ENCODE measurements around the gene ZNF467.

Gene ZNF467

GRCh38 chr7:149792220-149792595 lies 18.8 kb upstream of the ZNF467 start:
- Histone ChIP-seq H3K4me2 (ENCODE audit: low read depth, low read length) (no peak overlapping the region), H3K36me3 (replicated peaks; ENCODE audit: insufficient read depth, low read length) (no peaks in the 10 kb centered on the region), H2AFZ (ENCODE audit: low read length) (no peak overlapping the region), H3K79me2 (ENCODE audit: low read length) (no peaks in the 10 kb centered on the region), H3K9ac (ENCODE audit: low read length) (no peak overlapping the region), H4K20me1 (ENCODE audit: insufficient read depth, low read length) (no peaks in the 10 kb centered on the region), H3K4me1 (ENCODE audit: low read length) (no peaks in the 10 kb centered on the region), H3F3A (ENCODE audit: insufficient read depth, low read length) (no peaks in the 10 kb centered on the region), H3K9me3 (replicated peaks; ENCODE audit: insufficient read depth, low read length) (no peaks in the 10 kb centered on the region), H3K27ac (ENCODE audit: low read length) (no peak overlapping the region), H3K27me3 (replicated peaks; ENCODE audit: insufficient read depth, low read length) (peaks cover 94% of the 10 kb centered on the region), H3K9me2 (replicated peaks; ENCODE audit: insufficient read depth, low read length) (no peaks in the 10 kb centered on the region), H3K4me3 (ENCODE audit: low read length) (no peak overlapping the region)
- no peak for DNase-seq
- TF ChIP-seq CTCF (IDR thresholded peaks at IDR 0.05; ENCODE audit: low read length) (no peak), EZH2phosphoT487 (IDR thresholded peaks at IDR 0.05; ENCODE audit: low read length) (no peak), EZH2 (optimal IDR thresholded peaks at IDR 0.05; ENCODE audit: low read depth, low read length) (no peak)

DNA sequence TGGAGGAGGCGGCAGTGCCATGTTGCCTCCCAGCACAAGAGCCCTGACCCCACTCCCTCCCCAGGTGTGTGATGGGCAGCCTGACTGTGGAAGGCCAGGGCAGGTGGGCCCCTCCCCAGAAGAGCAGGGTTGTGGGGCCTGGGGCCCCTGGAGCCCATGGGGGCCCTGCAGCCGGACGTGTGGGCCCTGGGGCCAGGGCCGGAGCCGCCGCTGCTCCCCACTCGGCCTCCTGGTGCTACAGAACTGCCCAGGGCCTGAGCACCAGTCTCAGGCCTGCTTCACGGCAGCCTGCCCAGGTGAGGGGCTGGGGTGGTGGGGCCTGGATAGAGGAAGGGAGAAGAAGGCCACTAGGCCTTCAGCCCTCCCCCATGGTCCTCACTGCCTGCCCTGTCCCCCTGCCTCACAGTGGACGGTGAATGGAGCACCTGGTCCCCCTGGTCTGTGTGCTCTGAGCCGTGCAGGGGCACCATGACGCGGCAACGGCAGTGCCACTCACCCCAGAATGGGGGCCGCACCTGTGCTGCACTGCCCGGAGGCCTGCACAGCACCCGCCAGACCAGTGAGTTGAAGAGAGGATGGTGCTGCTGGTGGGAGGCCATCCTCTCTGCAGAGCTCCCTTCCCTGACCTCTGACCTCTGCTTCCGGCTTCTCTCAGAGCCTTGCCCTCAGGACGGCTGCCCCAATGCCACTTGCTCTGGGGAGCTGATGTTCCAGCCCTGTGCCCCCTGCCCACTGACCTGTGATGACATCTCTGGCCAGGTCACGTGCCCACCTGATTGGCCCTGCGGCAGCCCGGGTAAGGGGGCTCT lies 18.2 kb upstream of the ZNF467 start:
- Histone ChIP-seq H2AFZ (ENCODE audit: low read length) (no peak overlapping the region), H3K36me3 (replicated peaks; ENCODE audit: insufficient read depth, low read length) (no peaks in the 10 kb centered on the region), H3F3A (ENCODE audit: insufficient read depth, low read length) (no peaks in the 10 kb centered on the region), H4K20me1 (ENCODE audit: insufficient read depth, low read length) (no peaks in the 10 kb centered on the region), H3K4me1 (ENCODE audit: low read length) (no peaks in the 10 kb centered on the region), H3K9me3 (replicated peaks; ENCODE audit: insufficient read depth, low read length) (no peaks in the 10 kb centered on the region), H3K9me2 (replicated peaks; ENCODE audit: insufficient read depth, low read length) (no peaks in the 10 kb centered on the region), H3K9ac (ENCODE audit: low read length) (no peak overlapping the region), H3K27me3 (replicated peaks; ENCODE audit: insufficient read depth, low read length) (peaks cover 94% of the 10 kb centered on the region), H3K79me2 (ENCODE audit: low read length) (no peaks in the 10 kb centered on the region), H3K4me2 (ENCODE audit: low read depth, low read length) (no peak overlapping the region), H3K4me3 (ENCODE audit: low read length) (no peak overlapping the region), H3K27ac (ENCODE audit: low read length) (no peak overlapping the region)
- DNase-seq = no peak
- TF ChIP-seq CTCF (IDR thresholded peaks at IDR 0.05; ENCODE audit: low read length) (no peak), EZH2 (optimal IDR thresholded peaks at IDR 0.05; ENCODE audit: low read depth, low read length) (no peak), EZH2phosphoT487 (IDR thresholded peaks at IDR 0.05; ENCODE audit: low read length) (no peak)

DNA sequence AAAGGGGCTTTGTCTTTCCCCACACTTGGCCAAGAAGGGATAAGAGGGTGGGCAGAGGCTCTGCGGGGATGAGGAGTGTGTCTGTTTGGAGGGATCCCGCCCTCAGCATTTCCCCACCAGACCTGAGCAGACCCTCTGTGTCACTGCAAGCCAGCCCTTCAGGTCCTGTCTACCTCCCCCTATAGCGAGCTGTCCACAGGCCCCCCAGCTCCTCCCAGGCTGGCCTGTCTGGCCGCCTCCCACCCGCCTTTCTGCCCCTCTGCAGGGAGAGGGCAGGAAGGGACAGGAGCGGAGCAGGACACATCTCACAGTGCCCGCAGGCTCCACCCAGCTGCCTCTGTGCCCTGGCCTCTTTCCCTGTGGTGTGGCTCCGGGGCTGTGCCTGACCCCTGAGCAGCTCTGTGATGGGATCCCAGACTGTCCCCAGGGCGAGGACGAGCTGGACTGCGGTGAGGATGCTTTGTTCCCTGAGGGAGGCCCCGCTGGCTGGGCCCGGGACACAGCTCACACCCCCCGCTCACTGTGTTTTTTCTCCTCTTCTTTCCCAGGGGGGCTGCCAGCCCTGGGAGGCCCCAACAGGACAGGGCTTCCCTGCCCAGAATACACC lies 17.5 kb upstream of the ZNF467 start:
- Histone ChIP-seq H3K79me2 (ENCODE audit: low read length) (no peaks in the 10 kb centered on the region), H3K36me3 (replicated peaks; ENCODE audit: insufficient read depth, low read length) (no peaks in the 10 kb centered on the region), H3K9ac (ENCODE audit: low read length) (no peak overlapping the region)

GRCh38 chr7:149790146-149790548 lies 16.8 kb upstream of the ZNF467 start:
- Histone ChIP-seq H2AFZ (ENCODE audit: low read length) (no peak overlapping the region), H3K79me2 (ENCODE audit: low read length) (no peaks in the 10 kb centered on the region), H3F3A (ENCODE audit: insufficient read depth, low read length) (no peaks in the 10 kb centered on the region), H3K4me1 (ENCODE audit: low read length) (no peaks in the 10 kb centered on the region), H3K36me3 (replicated peaks; ENCODE audit: insufficient read depth, low read length) (no peaks in the 10 kb centered on the region), H3K4me3 (ENCODE audit: low read length) (no peak overlapping the region), H3K27me3 (replicated peaks; ENCODE audit: insufficient read depth, low read length) (peaks cover 94% of the 10 kb centered on the region), H4K20me1 (ENCODE audit: insufficient read depth, low read length) (no peaks in the 10 kb centered on the region), H3K27ac (ENCODE audit: low read length) (no peak overlapping the region), H3K4me2 (ENCODE audit: low read depth, low read length) (no peak overlapping the region), H3K9me2 (replicated peaks; ENCODE audit: insufficient read depth, low read length) (no peaks in the 10 kb centered on the region), H3K9me3 (replicated peaks; ENCODE audit: insufficient read depth, low read length) (no peaks in the 10 kb centered on the region), H3K9ac (ENCODE audit: low read length) (no peak overlapping the region)
- no peak for DNase-seq
- TF ChIP-seq CTCF (IDR thresholded peaks at IDR 0.05; ENCODE audit: low read length) (no peak), EZH2 (optimal IDR thresholded peaks at IDR 0.05; ENCODE audit: low read depth, low read length) (no peak), EZH2phosphoT487 (IDR thresholded peaks at IDR 0.05; ENCODE audit: low read length) (no peak)

More for the DNA sequence above, 17.5 kb upstream of the ZNF467 start:
- Histone ChIP-seq H3F3A (ENCODE audit: insufficient read depth, low read length) (no peaks in the 10 kb centered on the region), H3K27ac (ENCODE audit: low read length) (no peak overlapping the region), H3K9me2 (replicated peaks; ENCODE audit: insufficient read depth, low read length) (no peaks in the 10 kb centered on the region), H3K4me2 (ENCODE audit: low read depth, low read length) (no peak overlapping the region), H3K4me3 (ENCODE audit: low read length) (no peak overlapping the region), H3K9me3 (replicated peaks; ENCODE audit: insufficient read depth, low read length) (no peaks in the 10 kb centered on the region), H4K20me1 (ENCODE audit: insufficient read depth, low read length) (no peaks in the 10 kb centered on the region), H2AFZ (ENCODE audit: low read length) (no peak overlapping the region), H3K4me1 (ENCODE audit: low read length) (no peaks in the 10 kb centered on the region), H3K27me3 (replicated peaks; ENCODE audit: insufficient read depth, low read length) (peaks cover 94% of the 10 kb centered on the region)
- DNase-seq = no peak
- no peak for TF ChIP-seq EZH2phosphoT487 (IDR thresholded peaks at IDR 0.05; ENCODE audit: low read length)
